ENCODE data around the gene PEX10. TPM values are rescaled to one million over a fixed set of nuclear protein-coding genes. Genes with fewer than 3 reads are reported as not detected.

PEX10 gene
- total RNA-seq, 4 donors from 2014 or later = 20.8 to 33.3 (median 23.9) TPM

DNA sequence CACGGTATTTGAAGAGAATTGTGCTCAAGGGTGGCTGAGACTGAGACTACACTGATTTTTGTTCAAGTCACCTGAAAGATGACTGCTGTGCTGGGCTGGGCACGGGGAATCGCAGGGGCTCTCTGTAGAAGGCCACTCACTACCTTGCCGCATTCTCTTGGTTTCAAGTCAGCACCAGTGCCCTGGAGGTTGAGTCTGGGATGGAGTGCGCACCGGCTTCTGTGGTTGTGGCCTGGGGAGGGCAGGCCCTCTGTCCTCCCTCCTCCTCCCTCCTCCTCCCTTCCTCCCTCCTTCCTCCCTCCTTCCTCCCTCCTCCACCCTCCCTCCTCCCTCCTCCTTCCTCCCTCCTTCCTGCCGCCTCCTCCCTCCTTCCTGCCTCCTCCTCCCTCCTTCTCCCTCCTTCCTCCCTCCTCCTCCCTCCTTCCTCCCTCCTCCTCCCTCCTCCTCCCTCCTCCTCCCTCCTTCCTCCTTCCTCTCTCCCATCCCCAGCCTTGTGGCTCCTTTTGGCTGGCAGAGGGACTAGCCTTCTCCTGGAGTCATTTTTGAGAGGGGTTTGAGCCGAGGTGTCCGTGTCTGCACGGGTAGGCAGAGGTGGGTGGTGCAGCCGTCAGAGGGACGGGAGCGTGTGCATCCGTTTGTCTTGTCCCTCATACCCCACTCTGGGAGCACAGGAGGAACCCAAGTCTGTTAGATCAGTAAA, 11.3 kb downstream of the PEX10 start:
- DNase-seq (ENCODE audit: low spot score) = no peak
- ATAC-seq (ENCODE audit: low FRiP score) = no peak
- TF ChIP-seq, protein P1, sequence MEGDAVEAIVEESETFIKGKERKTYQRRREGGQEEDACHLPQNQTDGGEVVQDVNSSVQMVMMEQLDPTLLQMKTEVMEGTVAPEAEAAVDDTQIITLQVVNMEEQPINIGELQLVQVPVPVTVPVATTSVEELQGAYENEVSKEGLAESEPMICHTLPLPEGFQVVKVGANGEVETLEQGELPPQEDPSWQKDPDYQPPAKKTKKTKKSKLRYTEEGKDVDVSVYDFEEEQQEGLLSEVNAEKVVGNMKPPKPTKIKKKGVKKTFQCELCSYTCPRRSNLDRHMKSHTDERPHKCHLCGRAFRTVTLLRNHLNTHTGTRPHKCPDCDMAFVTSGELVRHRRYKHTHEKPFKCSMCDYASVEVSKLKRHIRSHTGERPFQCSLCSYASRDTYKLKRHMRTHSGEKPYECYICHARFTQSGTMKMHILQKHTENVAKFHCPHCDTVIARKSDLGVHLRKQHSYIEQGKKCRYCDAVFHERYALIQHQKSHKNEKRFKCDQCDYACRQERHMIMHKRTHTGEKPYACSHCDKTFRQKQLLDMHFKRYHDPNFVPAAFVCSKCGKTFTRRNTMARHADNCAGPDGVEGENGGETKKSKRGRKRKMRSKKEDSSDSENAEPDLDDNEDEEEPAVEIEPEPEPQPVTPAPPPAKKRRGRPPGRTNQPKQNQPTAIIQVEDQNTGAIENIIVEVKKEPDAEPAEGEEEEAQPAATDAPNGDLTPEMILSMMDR (IDR thresholded peaks at IDR 0.05) = no peak

DNA sequence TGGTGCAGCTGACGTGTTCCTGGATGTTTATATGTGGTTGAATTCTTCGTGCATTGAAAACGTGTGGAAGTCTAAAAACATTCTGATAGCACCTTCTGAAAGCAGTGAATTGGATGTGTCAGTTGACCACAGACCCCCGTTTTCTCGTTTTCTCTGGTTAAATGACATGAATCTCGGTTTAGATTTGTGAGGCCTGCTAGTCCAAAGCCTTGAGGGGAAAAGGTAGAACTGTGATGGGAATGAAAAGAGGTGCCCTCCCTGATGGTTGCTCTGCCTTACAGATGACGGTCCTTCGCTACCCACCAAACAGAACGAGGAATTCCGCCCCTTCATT, 11.8 kb downstream of the PEX10 start:
- TF ChIP-seq, protein P1 (IDR thresholded peaks at IDR 0.05) = no peak
- no peak for DNase-seq (ENCODE audit: low spot score)
- no peak for ATAC-seq (ENCODE audit: low FRiP score)

DNA sequence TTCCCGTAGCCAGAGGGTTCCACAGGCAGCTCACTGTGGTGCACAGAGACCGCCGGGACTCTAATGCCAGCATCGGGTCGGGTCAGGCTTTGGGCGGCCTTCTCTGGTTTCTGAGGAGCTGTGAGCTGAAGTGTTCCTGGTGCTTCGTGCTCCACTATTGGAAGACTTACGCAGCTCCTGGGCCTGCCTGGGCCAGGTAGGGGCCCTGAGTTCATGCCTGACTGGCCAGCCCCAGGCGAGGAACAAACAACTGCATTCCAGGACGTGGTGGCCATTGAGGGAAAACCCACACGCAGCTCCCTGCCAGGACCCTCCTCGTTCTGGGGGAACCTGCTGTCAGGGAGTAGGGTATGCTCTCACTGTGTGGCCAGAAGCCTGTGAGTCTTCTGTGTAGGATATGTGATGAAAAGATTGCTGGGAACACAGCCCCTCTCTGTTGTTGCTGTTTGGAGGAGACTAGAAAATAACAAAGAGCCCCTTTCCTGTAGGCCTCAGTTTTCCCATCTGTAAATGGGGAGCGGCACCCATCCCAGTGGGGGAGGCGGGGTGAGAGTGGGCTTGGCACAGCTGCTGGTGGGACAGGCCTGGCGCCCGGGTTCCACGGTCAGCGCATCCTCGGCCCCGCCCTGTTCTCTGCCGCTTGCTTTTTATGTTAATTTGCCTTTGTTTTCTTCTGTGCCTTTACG, 12.3 kb downstream of the PEX10 start:
- TF ChIP-seq, protein P1 (IDR thresholded peaks at IDR 0.05) = no peak
- ATAC-seq (ENCODE audit: low FRiP score) (no peak), DNase-seq (ENCODE audit: low spot score) (no peak)

DNA sequence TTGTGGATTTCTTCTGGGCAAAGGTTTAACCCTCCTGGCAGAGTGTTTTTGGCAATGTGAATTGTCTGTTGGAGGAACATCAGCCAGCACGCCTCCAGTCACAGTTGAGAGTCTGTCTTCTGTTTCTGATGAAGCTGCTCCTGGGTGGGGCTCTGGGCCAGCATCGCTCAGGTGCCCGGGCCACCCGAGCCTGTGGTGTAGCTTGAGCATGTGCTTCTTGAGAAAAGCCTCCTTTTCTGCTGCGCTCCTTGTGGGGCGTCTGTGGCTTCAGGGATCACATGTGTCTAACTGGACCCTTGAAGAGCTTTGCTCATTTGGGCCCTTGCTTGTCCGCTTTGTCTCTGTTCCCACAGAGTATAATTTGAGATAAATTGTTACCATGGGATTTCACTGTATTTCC, 13.5 kb downstream of the PEX10 start:
- TF ChIP-seq, protein P1 (IDR thresholded peaks at IDR 0.05) = no peak
- ATAC-seq (ENCODE audit: low FRiP score) (no peak), DNase-seq (ENCODE audit: low spot score) (no peak)

DNA sequence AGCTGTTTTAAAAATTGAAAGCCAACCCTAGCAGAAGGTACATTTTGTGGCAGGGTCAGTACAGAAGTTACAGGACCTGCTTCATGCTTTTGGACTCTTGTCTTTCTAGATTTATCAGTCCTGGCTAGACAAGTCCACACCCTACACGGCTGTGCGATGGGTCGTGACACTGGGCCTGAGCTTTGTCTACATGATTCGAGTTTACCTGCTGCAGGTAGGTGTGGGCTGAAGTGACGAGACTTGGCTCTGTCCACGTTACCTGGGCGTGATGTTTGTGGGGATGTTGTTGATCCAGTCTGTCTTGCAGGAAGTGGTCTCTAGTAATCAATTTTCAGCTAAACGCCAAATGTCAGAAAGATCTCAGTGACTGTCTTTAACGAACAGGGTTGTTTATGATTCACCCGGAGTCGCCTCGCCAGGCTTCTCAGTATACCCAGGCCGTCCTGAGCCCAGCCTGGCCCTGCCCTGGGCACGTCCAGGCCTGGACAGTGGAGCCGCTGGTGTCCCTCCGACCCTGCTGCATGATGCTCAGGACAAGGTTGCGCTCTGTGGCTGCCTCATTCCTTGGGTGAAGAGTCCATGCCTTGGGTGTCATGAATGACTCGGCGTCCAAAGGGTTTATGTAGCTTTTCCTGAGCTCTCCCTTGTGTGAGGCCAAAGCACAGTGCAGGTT, 15.2 kb downstream of the PEX10 start:
- DNase-seq (ENCODE audit: low spot score) (no peak), ATAC-seq (ENCODE audit: low FRiP score) (no peak)
- TF ChIP-seq, protein P1 (IDR thresholded peaks at IDR 0.05) = no peak

DNA sequence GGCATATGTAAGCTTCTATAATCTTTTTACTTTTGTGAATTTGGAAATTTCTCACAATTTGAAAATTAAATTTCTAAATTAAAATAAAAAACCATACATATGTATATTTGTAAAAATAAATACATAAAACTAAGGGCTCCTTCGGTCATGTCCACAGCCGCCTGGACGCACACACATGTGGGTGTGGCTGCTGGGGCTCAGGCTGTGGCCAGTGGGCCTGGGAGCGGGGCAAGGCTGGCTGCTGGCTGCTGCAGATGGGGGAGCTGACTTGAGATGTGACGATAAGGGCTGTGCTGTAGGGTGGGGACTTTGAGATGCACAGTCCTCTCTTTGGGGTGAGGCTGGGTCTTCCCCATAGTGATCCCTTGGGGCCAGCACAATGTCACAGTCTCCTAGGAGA, 15.9 kb downstream of the PEX10 start:
- no peak for ATAC-seq (ENCODE audit: low FRiP score)
- TF ChIP-seq, protein P1 (IDR thresholded peaks at IDR 0.05) = no peak
- DNase-seq (ENCODE audit: low spot score) = no peak

Data from omental fat pad (tissue), 4 donors.